Stomach (tissue), 4 donors: ENCODE measurements around the gene SMYD3.

Experiments used
- CTCF ChIP-seq, 7 experiments: fragments of 450-650 bp in 4 of 7; fragments of 200-600 bp in 3 of 7; sonication (generic) in 3 of 7; IDR thresholded peaks; one replicate each; pipeline ENCODE4 v1.5.1; 2016 to 2019; ENCODE audit warnings: antibody characterized with exemption in 7 of 7, control low read depth in 2 of 7, mild to moderate bottlenecking in 1 of 7
- EP300 ChIP-seq: sonication (generic); formaldehyde crosslinking; IDR thresholded peaks from one replicate; pipeline ENCODE4 v1.6.1; 2017; ENCODE audit warnings: antibody characterized with exemption
- POLR2A ChIP-seq, 4 donors: fragments of 450-650 bp; IDR thresholded peaks; one replicate each; pipeline ENCODE4 v1.6.1; 2016; ENCODE audit warnings: antibody characterized with exemption in 4 of 4, control low read depth in 2 of 4, mild to moderate bottlenecking in 1 of 4, moderate library complexity in 1 of 4
- POLR2AphosphoS5 ChIP-seq, 3 donors: sonication (generic); formaldehyde crosslinking; IDR thresholded peaks; one replicate each; pipeline ENCODE4 v1.6.1; 2016; ENCODE audit warnings: antibody characterized with exemption in 3 of 3

- TF ChIP-seq POLR2A (IDR thresholded peaks at IDR 0.05) (no peak), CTCF (IDR thresholded peaks at IDR 0.05) (no peak), POLR2AphosphoS5 (IDR thresholded peaks at IDR 0.05) (no peak), EP300 (no peak)
Measured at GRCh38 chr1:246479061-246479460, 28.0 kb downstream of the SMYD3 start.
